K562 (cell line): ENCODE measurements around the gene PRTFDC1. TPM values are rescaled to one million over a fixed set of nuclear protein-coding genes. Genes with fewer than 3 reads are reported as not detected.

Source experiments
- ATAC-seq: fragments of 200-7000 bp; cut with Tn5 transposase; 3 replicates; pipeline ENCODE4 v1.9.1; 2020; ENCODE audit warnings: moderate library complexity
- BruUV-seq: library from RNA; stranded (reverse); fragments of 400-500 nt; replicated peaks from 2 replicates; lab custom pipeline; 2021; lab: Mats Ljungman, UMichigan
- CTCF ChIA-PET: fragments of 300-600 bp; formaldehyde crosslinking; extraction: SDS; loops from one replicate; lab custom pipeline; 2021; ENCODE audit warnings: low intra/inter-chr PET ratio; lab: Yijun Ruan, JAX
- POLR2A ChIA-PET: fragments of 300-600, 350-650 bp; sonication (Branson Sonifier 250); formaldehyde crosslinking; extraction: SDS; loops from one replicate; lab custom pipeline; 2021; ENCODE audit warnings: antibody characterized with exemption, inconsistent platforms; lab: Yijun Ruan, JAX
- DNase-seq, 4 experiments: peaks; one replicate each; pipeline versions ENCODE4 v3.0.0 to v3.0.0-alpha.2; 2011 to 2018; ENCODE audit warnings: low spot score in 3 of 4, mixed read lengths in 3 of 4; ENCODE audit errors: extremely low read depth in 1 of 4
- FAIRE-seq: peaks from 2 replicates; lab custom pipeline; 2011; peaks lifted over from hg19 to GRCh38; lab: Jason Lieb, UNC
- H2AFZ ChIP-seq: 2 replicates; pipeline ENCODE4 v1.6.0; 2011; ENCODE audit warnings: low read depth, low read length, control low read depth, inconsistent platforms
- H3K27ac ChIP-seq: fragments of 200-600 bp; 3 replicates; pipeline ENCODE4 v1.8.0; 2011; ENCODE audit warnings: low read depth, mild to moderate bottlenecking, control low read depth, inconsistent platforms, low read length, moderate library complexity, mixed read lengths; ENCODE audit errors: extremely low read depth
- H3K27me3 ChIP-seq, 2 experiments: fragments of 300-600 bp in 1 of 2; 2 replicates in 1 of 2; 3 replicates in 1 of 2; pipeline versions ENCODE4 v1.6.0 to v1.8.0; 2011; ENCODE audit warnings: inconsistent platforms in 2 of 2, low read length in 2 of 2, mild to moderate bottlenecking in 1 of 2, mixed read lengths in 1 of 2, moderate library complexity in 1 of 2; ENCODE audit not compliant: control insufficient read depth in 2 of 2, insufficient read depth in 2 of 2
- H3K36me3 ChIP-seq: fragments of 300-600 bp; 3 replicates; pipeline ENCODE4 v1.8.0; 2011; ENCODE audit warnings: mild to moderate bottlenecking, low read length, inconsistent platforms; ENCODE audit not compliant: control insufficient read depth, insufficient read depth
- H3K4me1 ChIP-seq, 2 experiments: fragments of 200-600 bp in 1 of 2; replicated peaks in 1 of 2; 2 replicates in 1 of 2; 3 replicates in 1 of 2; pipeline versions ENCODE4 v1.5.1 to v1.8.0; 2011; ENCODE audit warnings: inconsistent platforms in 2 of 2, low read length in 2 of 2, mild to moderate bottlenecking in 1 of 2, mixed read lengths in 1 of 2, moderate library complexity in 1 of 2; ENCODE audit not compliant: control insufficient read depth in 2 of 2, insufficient read depth in 2 of 2
- H3K4me2 ChIP-seq: 2 replicates; pipeline ENCODE4 v1.6.1; 2011; ENCODE audit warnings: low read length, control low read depth, inconsistent platforms, mixed read lengths; ENCODE audit not compliant: insufficient read depth
- H3K4me3 ChIP-seq: fragments of 200-600 bp; sonication (generic), shearing (Covaris generic); 2 replicates; pipeline ENCODE4 v1.5.1; 2016; ENCODE audit warnings: control low read depth, inconsistent platforms
- H3K79me2 ChIP-seq: fragments of 200-600 bp; 3 replicates; pipeline ENCODE4 v1.8.0; 2011; ENCODE audit warnings: low read length, inconsistent platforms; ENCODE audit not compliant: control insufficient read depth, insufficient read depth
- H3K9ac ChIP-seq, 2 experiments: 2 replicates each; pipeline versions ENCODE4 v1.6.0 to v1.6.1; 2011; ENCODE audit warnings: low read depth in 2 of 2, low read length in 2 of 2, control low read depth in 1 of 2, inconsistent platforms in 1 of 2, mild to moderate bottlenecking in 1 of 2, mixed read lengths in 1 of 2; ENCODE audit not compliant: insufficient read depth in 1 of 2
- H3K9me1 ChIP-seq: one replicate; pipeline ENCODE4 v1.6.0; 2011; ENCODE audit warnings: inconsistent platforms, mild to moderate bottlenecking, low read length, moderate library complexity; ENCODE audit not compliant: control insufficient read depth, insufficient read depth
- H3K9me3 ChIP-seq: replicated peaks from 2 replicates; pipeline ENCODE4 v1.5.1; 2011; ENCODE audit warnings: low read depth, low read length, inconsistent platforms; ENCODE audit not compliant: control insufficient read depth, insufficient read depth
- H4K20me1 ChIP-seq: replicated peaks from 2 replicates; pipeline ENCODE4 v1.6.1; 2011; ENCODE audit warnings: low read length, inconsistent platforms, mixed read lengths; ENCODE audit not compliant: control insufficient read depth, insufficient read depth
- ERF ChIP-seq: fragments of 450-650 bp; formaldehyde crosslinking; IDR thresholded peaks from 2 replicates; pipeline ENCODE4 v1.4.0; 2020; ENCODE audit warnings: mild to moderate bottlenecking, mixed read lengths
- KDM2B ChIP-seq: fragments of 250-450 bp; sonication (Bioruptor Pico); IDR thresholded peaks from 2 replicates; pipeline ENCODE4 v1.8.0; 2021; ENCODE audit warnings: mild to moderate bottlenecking, moderate library complexity
- MCM5 ChIP-seq: fragments of 450-650 bp; IDR thresholded peaks from 2 replicates; pipeline ENCODE4 v1.6.1; 2016; ENCODE audit warnings: low read depth
- RAD51 ChIP-seq: fragments of 450-650 bp; IDR thresholded peaks from 2 replicates; pipeline ENCODE4 v1.7.1; 2016; ENCODE audit warnings: low read depth, mild to moderate bottlenecking, borderline replicate concordance
- RBM25 ChIP-seq: fragments of 200-400 bp; formaldehyde crosslinking; IDR thresholded peaks from 2 replicates; pipeline ENCODE4 v1.6.1; 2018; ENCODE audit warnings: low read length, low read depth, moderate library complexity; ENCODE audit not compliant: severe bottlenecking
- SRF ChIP-seq, 2 experiments: fragments of 250-450, 450-650 bp in 1 of 2; sonication (Bioruptor Pico) in 1 of 2; sonication (generic) in 1 of 2; formaldehyde crosslinking; IDR thresholded peaks; 2 replicates each; pipeline versions ENCODE4 v1.5.0 to v1.5.1; 2020 to 2022; ENCODE audit warnings: mild to moderate bottlenecking in 1 of 2, missing genetic modification reagents in 1 of 2
- STAG1 ChIP-seq: sonication (generic); formaldehyde crosslinking; IDR thresholded peaks from 2 replicates; pipeline ENCODE4 v1.5.0; 2020; ENCODE audit warnings: missing genetic modification reagents, borderline replicate concordance
- ZNF644 ChIP-seq: fragments of 200-800 bp; sonication (Bioruptor generic); IDR thresholded peaks from 2 replicates; pipeline ENCODE4 v1.6.1; 2016; ENCODE audit warnings: low read depth, missing genetic modification characterization, missing compliant biosample characterization
- WGBS: fragments of 100-300 bp; shearing (Covaris generic); methylation state at CpG from one replicate; pipeline ENCODE4 v1.1.6; 2016; ENCODE audit warnings: low coverage, mixed read lengths; ENCODE audit not compliant: insufficient coverage; ENCODE audit errors: missing lambda C conversion rate; 5-methylcytosine and 5-hydroxymethylcytosine counted together
- in situ Hi-C: fragments of 300-500 bp; cut with MboI; formaldehyde crosslinking; loops from 4 replicates; pipeline ENCODE4 v1.15.0; 2018; ENCODE audit warnings: inconsistent platforms, mixed read lengths
- intact Hi-C: fragments of 100-400 bp; cut with micrococcal nuclease; formaldehyde crosslinking; loops from 2 replicates; pipeline ENCODE4 v1.14.2; 2022
- polyA plus RNA-seq, 8 experiments: library from polyadenylated mRNA; depleted of rRNA in 4 of 8; stranded (reverse) in 5 of 8; unstranded in 3 of 8; fragments of >200 nt; fragmentation: Nextera tagmentation in 2 of 8; fragmentation: Illumina TruSeq in 1 of 8; extraction: Ambion mirVana in 2 of 8; extraction: Trizol in 1 of 8; gene quantifications; 2 replicates each; pipeline versions ENCODE4 v1.2.1 to v1.2.3, GENCODE V29; 2011 to 2014; ENCODE audit warnings: inconsistent platforms in 1 of 8, missing spikeins in 1 of 8
- total RNA-seq, 7 experiments: library from RNA; depleted of rRNA in 6 of 7; stranded (reverse); fragments of >200 nt in 6 of 7; fragmentation: Illumina TruSeq in 2 of 7; extraction: Trizol in 2 of 7; gene quantifications; 2 replicates each; pipeline versions ENCODE4 v1.2.1 to v1.2.3, GENCODE V29; 2011 to 2021; ENCODE audit warnings: low replicate concordance in 1 of 7
- TF ChIP-seq, protein P1 (sequence below): sonication (generic); formaldehyde crosslinking; IDR thresholded peaks from 2 replicates; pipeline ENCODE4 v1.8.1; 2023; ENCODE audit warnings: mild to moderate bottlenecking, missing genetic modification reagents
- TF ChIP-seq, protein P2 (sequence below): fragments of 450-650 bp; formaldehyde crosslinking; conservative IDR thresholded peaks from 2 replicates; pipeline ENCODE4 v1.4.0; 2022; ENCODE audit warnings: mild to moderate bottlenecking, missing genetic modification characterization
- TF ChIP-seq, protein P3 (sequence below): fragments of 450-650 bp; IDR thresholded peaks from 2 replicates; pipeline ENCODE4 v1.6.1; 2017; ENCODE audit warnings: mild to moderate bottlenecking, moderate library complexity
- TF ChIP-seq, protein P4 (sequence below): fragments of 250-450 bp; sonication (Bioruptor Pico); IDR thresholded peaks from 2 replicates; pipeline ENCODE4 v1.4.0; 2020; ENCODE audit warnings: borderline replicate concordance
- TF ChIP-seq, protein P5 (sequence below): IDR thresholded peaks from 2 replicates; pipeline ENCODE4 v1.6.1; 2012; ENCODE audit warnings: low read depth, low read length, improper control_type of control experiment, borderline replicate concordance

The PRTFDC1 gene
- total and polyA plus RNA-seq, 9 of the 15 experiments (the other 6 are each of a cell fraction or from before 2014, with no cell fraction given), result 7.0 to 27.6 (median 10.0) TPM

- peak; percentile 92 for ATAC-seq
- ChIA-PET POLR2A (interaction anchor here (1.6 kb wide), 1 partner anchor 8 kb away, joined by 3 read pairs; no protein-coding TSS in a partner anchor), CTCF (no interaction called here)
- no TSS peak for BruUV-seq
- Histone ChIP-seq H2AFZ (peak overlapping the region; percentile 46; the same call in 1 of the 2 replicates), H4K20me1 (no peaks in the 10 kb centered on the region), H3K79me2 (no peaks in the 10 kb centered on the region), H3K4me1 (peaks cover 9 to 30% of the 10 kb centered on the region in 2 experiments; a peak in 3 of 5 replicates), H3K9me1 (no peaks in the 10 kb centered on the region), H3K4me3 (no peak overlapping the region), H3K9ac (peak overlapping the region; percentile 8 to 37; a peak in 2 of 4 replicates), H3K9me3 (no peaks in the 10 kb centered on the region), H3K27ac (peak overlapping the region; percentile 65; the same call in 2 of the 3 replicates), H3K27me3 (no peaks in the 10 kb centered on the region), H3K36me3 (no peaks in the 10 kb centered on the region), H3K4me2 (peak overlapping the region; percentile 36; the same call in 1 of the 2 replicates)
- intact Hi-C loops (no loop called here), in situ Hi-C loops (no loop called here)
- 21% methylated on average over 2 of the region's 2 CpGs for WGBS
- peak in 2 of 4 experiments; percentile 37 to 81 for DNase-seq
- peak; percentile 89 for FAIRE-seq
- TF ChIP-seq, protein P1, sequence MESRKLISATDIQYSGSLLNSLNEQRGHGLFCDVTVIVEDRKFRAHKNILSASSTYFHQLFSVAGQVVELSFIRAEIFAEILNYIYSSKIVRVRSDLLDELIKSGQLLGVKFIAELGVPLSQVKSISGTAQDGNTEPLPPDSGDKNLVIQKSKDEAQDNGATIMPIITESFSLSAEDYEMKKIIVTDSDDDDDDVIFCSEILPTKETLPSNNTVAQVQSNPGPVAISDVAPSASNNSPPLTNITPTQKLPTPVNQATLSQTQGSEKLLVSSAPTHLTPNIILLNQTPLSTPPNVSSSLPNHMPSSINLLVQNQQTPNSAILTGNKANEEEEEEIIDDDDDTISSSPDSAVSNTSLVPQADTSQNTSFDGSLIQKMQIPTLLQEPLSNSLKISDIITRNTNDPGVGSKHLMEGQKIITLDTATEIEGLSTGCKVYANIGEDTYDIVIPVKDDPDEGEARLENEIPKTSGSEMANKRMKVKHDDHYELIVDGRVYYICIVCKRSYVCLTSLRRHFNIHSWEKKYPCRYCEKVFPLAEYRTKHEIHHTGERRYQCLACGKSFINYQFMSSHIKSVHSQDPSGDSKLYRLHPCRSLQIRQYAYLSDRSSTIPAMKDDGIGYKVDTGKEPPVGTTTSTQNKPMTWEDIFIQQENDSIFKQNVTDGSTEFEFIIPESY (CRISPR knock-in tag), result no peak
- TF ChIP-seq SRF (CRISPR knock-in tag; IDR thresholded peaks at IDR 0.05) (no peak), MCM5 (no peak), ZNF644 (tag) (no peak), RAD51 (no peak), RBM25 (peak; percentile 10), KDM2B (CRISPR knock-in tag) (no peak), STAG1 (CRISPR knock-in tag) (no peak), ERF (no peak)
- TF ChIP-seq, protein P2, sequence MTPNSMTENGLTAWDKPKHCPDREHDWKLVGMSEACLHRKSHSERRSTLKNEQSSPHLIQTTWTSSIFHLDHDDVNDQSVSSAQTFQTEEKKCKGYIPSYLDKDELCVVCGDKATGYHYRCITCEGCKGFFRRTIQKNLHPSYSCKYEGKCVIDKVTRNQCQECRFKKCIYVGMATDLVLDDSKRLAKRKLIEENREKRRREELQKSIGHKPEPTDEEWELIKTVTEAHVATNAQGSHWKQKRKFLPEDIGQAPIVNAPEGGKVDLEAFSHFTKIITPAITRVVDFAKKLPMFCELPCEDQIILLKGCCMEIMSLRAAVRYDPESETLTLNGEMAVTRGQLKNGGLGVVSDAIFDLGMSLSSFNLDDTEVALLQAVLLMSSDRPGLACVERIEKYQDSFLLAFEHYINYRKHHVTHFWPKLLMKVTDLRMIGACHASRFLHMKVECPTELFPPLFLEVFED (CRISPR knock-in tag), result no peak
- TF ChIP-seq, protein P3, sequence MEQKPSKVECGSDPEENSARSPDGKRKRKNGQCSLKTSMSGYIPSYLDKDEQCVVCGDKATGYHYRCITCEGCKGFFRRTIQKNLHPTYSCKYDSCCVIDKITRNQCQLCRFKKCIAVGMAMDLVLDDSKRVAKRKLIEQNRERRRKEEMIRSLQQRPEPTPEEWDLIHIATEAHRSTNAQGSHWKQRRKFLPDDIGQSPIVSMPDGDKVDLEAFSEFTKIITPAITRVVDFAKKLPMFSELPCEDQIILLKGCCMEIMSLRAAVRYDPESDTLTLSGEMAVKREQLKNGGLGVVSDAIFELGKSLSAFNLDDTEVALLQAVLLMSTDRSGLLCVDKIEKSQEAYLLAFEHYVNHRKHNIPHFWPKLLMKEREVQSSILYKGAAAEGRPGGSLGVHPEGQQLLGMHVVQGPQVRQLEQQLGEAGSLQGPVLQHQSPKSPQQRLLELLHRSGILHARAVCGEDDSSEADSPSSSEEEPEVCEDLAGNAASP, result no peak
- TF ChIP-seq, protein P4, sequence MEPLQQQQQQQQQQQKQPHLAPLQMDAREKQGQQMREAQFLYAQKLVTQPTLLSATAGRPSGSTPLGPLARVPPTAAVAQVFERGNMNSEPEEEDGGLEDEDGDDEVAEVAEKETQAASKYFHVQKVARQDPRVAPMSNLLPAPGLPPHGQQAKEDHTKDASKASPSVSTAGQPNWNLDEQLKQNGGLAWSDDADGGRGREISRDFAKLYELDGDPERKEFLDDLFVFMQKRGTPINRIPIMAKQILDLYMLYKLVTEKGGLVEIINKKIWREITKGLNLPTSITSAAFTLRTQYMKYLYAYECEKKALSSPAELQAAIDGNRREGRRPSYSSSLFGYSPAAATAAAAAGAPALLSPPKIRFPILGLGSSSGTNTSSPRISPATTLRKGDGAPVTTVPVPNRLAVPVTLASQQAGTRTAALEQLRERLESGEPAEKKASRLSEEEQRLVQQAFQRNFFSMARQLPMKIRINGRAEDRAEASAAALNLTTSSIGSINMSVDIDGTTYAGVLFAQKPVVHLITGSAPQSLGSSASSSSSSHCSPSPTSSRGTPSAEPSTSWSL (CRISPR knock-in tag), result no peak
- TF ChIP-seq, protein P5, sequence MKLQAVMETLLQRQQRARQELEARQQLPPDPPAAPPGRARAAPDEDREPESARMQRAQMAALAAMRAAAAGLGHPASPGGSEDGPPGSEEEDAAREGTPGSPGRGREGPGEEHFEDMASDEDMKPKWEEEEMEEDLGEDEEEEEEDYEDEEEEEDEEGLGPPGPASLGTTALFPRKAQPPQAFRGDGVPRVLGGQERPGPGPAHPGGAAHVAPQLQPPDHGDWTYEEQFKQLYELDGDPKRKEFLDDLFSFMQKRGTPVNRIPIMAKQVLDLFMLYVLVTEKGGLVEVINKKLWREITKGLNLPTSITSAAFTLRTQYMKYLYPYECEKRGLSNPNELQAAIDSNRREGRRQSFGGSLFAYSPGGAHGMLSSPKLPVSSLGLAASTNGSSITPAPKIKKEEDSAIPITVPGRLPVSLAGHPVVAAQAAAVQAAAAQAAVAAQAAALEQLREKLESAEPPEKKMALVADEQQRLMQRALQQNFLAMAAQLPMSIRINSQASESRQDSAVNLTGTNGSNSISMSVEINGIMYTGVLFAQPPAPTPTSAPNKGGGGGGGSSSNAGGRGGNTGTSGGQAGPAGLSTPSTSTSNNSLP, result peak; percentile 86; the same call in 1 of the 2 replicates
Observed at GRCh38 chr10:24908793-24909423, 43.5 kb downstream of the PRTFDC1 start.
